ENCODE data around the gene IAH1.

- TF ChIP-seq POLR2A (IDR thresholded peaks at IDR 0.05) (no peak), CTCF (IDR thresholded peaks at IDR 0.05) (no peak)
Observed at GRCh38 chr2:9445089-9445488, 29.3 kb upstream of the IAH1 start.
